Osteocyte (in vitro differentiated cells): ENCODE results near the gene CPA5. TPM values are rescaled to one million over a fixed set of nuclear protein-coding genes. Genes with fewer than 3 reads are reported as not detected.

ENCODE experiments used
- DNase-seq: peaks from one replicate; pipeline ENCODE4 v3.0.0; 2021; ENCODE audit warnings: mixed read lengths; ENCODE audit not compliant: unreplicated experiment; ENCODE audit errors: extremely low spot score
- H3K27ac Mint-ChIP-seq: one replicate; pipeline ENCODE4 v1.8.0; 2021; ENCODE audit warnings: mild to moderate bottlenecking, mixed read lengths; ENCODE audit not compliant: unreplicated experiment
- H3K27me3 Mint-ChIP-seq: one replicate; pipeline ENCODE4 v1.8.0; 2021; ENCODE audit warnings: mixed read lengths; ENCODE audit not compliant: unreplicated experiment
- H3K36me3 Mint-ChIP-seq: one replicate; pipeline ENCODE4 v1.8.0; 2021; ENCODE audit warnings: mixed read lengths; ENCODE audit not compliant: unreplicated experiment
- H3K4me1 Mint-ChIP-seq: one replicate; pipeline ENCODE4 v1.8.0; 2021; ENCODE audit warnings: mixed read lengths; ENCODE audit not compliant: unreplicated experiment
- H3K4me3 Mint-ChIP-seq: one replicate; pipeline ENCODE4 v1.8.0; 2021; ENCODE audit warnings: mild to moderate bottlenecking, moderate library complexity, mixed read lengths; ENCODE audit not compliant: unreplicated experiment
- H3K9me3 Mint-ChIP-seq: one replicate; pipeline ENCODE4 v1.8.0; 2021; ENCODE audit warnings: mixed read lengths; ENCODE audit not compliant: unreplicated experiment
- total RNA-seq: library from RNA; stranded (reverse); gene quantifications from 2 replicates; pipeline ENCODE4 v1.2.1, GENCODE V29; 2021
- TF ChIP-seq, protein P1 (sequence below): fragments of 200-600 bp; sonication (generic); IDR thresholded peaks from 2 replicates; pipeline ENCODE4 v1.5.0; 2021; ENCODE audit warnings: antibody characterized with exemption, mild to moderate bottlenecking, moderate library complexity

CPA5 gene
- total RNA-seq, 1 donor from 2014 or later, result 0.51 TPM

DNA sequence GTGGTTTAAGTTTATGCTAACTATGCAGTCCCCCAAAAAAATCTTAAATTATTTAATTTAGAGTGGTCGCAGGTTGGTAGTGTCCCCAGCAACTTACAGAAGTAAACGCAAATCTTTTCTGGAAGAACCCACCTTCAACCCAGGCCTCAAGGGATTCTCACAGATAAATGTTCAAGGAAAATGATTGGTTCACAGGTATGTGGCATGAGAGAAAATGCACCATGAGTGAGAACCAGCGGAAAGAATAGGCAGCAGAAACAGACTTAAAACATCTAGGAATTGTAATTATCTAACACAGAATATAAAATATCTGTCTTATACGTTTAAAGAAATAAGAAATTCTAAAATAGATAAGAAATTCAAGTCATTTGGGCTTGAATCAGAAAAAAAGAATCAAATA, 2.7 kb upstream of the CPA5 start:
- TF ChIP-seq, protein P1, sequence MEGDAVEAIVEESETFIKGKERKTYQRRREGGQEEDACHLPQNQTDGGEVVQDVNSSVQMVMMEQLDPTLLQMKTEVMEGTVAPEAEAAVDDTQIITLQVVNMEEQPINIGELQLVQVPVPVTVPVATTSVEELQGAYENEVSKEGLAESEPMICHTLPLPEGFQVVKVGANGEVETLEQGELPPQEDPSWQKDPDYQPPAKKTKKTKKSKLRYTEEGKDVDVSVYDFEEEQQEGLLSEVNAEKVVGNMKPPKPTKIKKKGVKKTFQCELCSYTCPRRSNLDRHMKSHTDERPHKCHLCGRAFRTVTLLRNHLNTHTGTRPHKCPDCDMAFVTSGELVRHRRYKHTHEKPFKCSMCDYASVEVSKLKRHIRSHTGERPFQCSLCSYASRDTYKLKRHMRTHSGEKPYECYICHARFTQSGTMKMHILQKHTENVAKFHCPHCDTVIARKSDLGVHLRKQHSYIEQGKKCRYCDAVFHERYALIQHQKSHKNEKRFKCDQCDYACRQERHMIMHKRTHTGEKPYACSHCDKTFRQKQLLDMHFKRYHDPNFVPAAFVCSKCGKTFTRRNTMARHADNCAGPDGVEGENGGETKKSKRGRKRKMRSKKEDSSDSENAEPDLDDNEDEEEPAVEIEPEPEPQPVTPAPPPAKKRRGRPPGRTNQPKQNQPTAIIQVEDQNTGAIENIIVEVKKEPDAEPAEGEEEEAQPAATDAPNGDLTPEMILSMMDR, result no peak
- no peaks in the 10 kb centered on the region for H3K36me3 Mint-ChIP-seq
- DNase-seq, result no peak
- H3K27me3 Mint-ChIP-seq, result no peaks in the 10 kb centered on the region
- H3K27ac Mint-ChIP-seq, result no peak overlapping the region
- peaks cover 19% of the 10 kb centered on the region for H3K4me1 Mint-ChIP-seq
- H3K9me3 Mint-ChIP-seq, result peaks cover 3% of the 10 kb centered on the region
- no peak overlapping the region for H3K4me3 Mint-ChIP-seq

DNA sequence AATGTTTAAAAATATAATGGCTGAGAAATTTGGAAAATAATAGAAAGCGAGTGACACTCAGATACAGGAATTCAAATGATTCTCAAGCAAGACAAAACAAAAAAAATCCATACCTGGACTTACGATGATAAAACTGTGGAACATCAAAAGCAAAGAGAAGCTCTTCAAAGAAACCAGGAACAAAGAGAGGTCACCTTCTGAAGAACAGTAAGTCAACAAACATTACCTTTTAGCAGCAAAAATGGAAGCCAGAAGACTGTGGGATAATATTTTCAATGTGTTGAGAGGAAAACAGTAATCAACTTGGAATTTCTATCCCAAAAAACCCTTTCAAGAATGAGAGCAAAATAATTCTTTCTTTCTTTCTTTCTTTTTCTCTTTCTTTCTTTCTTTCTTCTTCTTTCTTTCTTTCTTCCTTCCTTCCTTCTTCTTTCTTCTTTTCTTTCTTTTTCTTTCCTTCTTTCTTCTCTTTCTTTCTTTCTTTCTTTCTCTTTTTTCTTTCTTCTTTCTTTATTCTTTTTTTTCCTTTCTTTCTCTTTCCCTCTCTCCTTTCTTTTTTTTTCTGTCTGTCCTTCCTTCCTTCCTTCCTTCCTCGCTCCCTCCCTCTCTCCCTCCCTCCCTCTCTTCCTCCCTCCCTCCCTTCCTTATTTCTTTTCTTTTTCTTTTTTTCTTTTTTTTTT, 1.8 kb upstream of the CPA5 start:
- Mint-ChIP-seq H3K27me3 (no peaks in the 10 kb centered on the region), H3K4me1 (peaks cover 18% of the 10 kb centered on the region), H3K36me3 (no peaks in the 10 kb centered on the region), H3K27ac (no peak overlapping the region), H3K4me3 (no peak overlapping the region), H3K9me3 (peaks cover 3% of the 10 kb centered on the region)
- TF ChIP-seq, protein P1, result no peak
- DNase-seq, result no peak

GRCh38 chr7:130345136-130345535, 520 bp downstream of the CPA5 start:
- peaks cover 23% of the 10 kb centered on the region for H3K4me1 Mint-ChIP-seq
- H3K36me3 Mint-ChIP-seq, result no peaks in the 10 kb centered on the region
- no peak for DNase-seq
- TF ChIP-seq, protein P1, result no peak
- H3K4me3 Mint-ChIP-seq, result no peak overlapping the region
- peak overlapping the region; percentile 42 for H3K27ac Mint-ChIP-seq
- H3K9me3 Mint-ChIP-seq, result peaks cover 3% of the 10 kb centered on the region
- H3K27me3 Mint-ChIP-seq, result no peaks in the 10 kb centered on the region

GRCh38 chr7:130345725-130346124, 1.1 kb downstream of the CPA5 start:
- no peak overlapping the region for H3K4me3 Mint-ChIP-seq
- TF ChIP-seq, protein P1, result no peak
- peaks cover 3% of the 10 kb centered on the region for H3K9me3 Mint-ChIP-seq
- DNase-seq, result no peak
- peaks cover 29% of the 10 kb centered on the region for H3K4me1 Mint-ChIP-seq
- H3K27ac Mint-ChIP-seq, result peak overlapping the region; percentile 42
- no peaks in the 10 kb centered on the region for H3K27me3 Mint-ChIP-seq
- H3K36me3 Mint-ChIP-seq, result no peaks in the 10 kb centered on the region

- Mint-ChIP-seq H3K4me1 (peaks cover 35% of the 10 kb centered on the region), H3K27ac (no peak overlapping the region), H3K4me3 (no peak overlapping the region), H3K36me3 (no peaks in the 10 kb centered on the region), H3K9me3 (peaks cover 3% of the 10 kb centered on the region), H3K27me3 (no peaks in the 10 kb centered on the region)
- TF ChIP-seq, protein P1, result no peak
- DNase-seq, result no peak
Observed at GRCh38 chr7:130346177-130346905, 1.7 kb downstream of the CPA5 start.
